GM19452 (cell line): ENCODE data around the gene CDH4.

Experiments
- ATAC-seq: cut with Tn5 transposase; IDR thresholded peaks from one replicate; pipeline ENCODE4 v1.9.1; 2021; ENCODE audit not compliant: unreplicated experiment

CDH4 gene

DNA sequence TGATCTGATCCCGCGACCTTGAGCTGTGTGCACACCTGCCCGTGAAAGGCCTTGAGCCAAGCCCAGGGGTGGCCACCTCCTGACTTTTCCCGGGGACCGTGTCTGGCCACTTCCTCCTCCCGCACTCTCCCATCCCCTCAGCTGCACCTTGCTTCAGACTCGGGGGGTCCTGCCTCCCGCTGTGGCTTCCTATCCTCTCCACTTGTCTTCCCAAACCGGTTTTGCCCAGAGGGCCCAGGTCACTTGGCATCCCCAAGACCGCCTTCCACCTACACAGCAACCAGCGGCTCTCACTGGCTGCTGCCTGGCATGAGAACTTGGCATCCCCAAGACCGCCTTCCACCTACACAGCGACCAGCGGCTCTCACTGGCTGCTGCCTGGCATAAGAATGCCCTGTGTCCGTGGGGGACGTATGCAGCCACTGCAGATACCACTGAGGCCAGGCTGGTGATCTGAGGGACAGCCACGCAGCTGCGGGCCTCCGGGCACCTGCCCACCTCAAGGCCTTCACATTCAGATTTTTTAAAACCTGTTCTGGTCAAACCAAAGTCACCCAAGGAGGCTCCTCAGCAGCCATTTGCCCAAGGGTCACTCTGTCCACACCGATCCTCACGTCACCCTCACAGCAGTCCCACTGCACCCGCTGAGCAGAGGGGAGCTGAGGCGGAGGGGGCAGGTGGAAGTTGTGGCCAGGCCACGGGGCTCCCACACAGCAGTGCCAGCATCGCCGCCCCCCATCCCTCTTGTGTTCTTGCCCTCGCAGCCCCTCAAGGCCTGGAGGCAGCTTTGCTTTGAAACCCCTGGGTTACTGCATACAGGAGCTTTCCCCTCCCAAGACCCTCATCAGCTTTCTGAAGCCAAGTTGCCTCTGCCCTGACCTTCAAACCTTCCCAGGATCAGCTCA, 568.1 kb downstream of the CDH4 start:
- ATAC-seq = no peak

DNA sequence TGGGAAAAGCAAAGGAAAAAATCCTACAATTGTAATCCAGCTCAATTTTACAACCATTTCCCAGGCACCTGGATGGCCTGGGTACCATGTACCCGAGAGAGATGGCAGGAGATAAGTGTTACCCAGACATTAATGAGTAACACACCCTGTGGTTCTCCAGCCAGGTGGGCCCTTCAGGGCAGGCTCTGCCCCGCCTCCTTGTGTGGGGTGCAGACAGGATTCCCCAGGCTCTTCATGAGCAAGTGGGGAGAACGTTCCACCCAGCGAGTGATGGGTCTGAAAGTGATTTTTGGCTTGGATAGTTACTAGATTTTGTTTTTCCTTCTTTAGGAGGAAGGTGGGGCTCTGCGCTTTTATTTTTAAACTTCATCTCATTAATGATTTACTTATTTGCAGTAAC, 569.7 kb downstream of the CDH4 start:
- no peak for ATAC-seq

DNA sequence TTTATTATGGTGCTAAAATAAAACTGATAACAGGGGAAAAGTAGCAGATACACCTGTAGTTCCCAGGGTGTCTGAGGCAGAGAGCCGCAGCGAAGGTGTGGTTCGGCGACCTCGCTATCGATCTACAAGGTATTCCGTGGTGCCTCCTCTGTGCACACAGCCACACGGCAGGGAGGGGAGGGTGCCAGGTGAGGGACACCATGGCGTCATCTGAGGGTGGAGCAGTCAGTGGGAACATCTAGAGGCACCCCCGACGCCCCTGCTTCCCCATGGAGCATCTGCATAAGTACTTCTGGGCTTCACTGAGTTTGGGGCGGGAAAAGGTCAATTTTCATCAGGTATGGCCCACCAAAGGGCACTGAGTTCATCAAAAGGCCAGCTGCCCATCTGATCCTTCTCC, 570.3 kb downstream of the CDH4 start:
- ATAC-seq = no peak

DNA sequence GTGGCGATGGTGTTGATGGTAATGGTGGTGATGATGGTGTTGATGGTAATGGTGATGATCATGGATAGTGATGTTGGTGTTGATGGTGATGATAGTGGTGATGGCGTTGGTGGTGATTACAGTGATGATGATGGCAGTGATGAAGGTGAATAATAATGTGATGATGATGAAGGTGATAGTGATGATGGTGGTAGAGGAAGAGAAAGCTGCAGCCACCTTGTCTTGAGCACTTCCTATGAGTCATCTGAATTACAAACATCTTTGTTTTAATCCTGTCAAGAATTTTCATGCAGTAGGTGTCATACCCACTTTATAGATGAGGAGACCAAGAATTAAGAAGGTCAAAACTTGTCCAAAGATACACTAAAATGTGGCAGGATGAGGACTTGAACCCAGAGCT, 571.2 kb downstream of the CDH4 start:
- ATAC-seq = no peak

DNA sequence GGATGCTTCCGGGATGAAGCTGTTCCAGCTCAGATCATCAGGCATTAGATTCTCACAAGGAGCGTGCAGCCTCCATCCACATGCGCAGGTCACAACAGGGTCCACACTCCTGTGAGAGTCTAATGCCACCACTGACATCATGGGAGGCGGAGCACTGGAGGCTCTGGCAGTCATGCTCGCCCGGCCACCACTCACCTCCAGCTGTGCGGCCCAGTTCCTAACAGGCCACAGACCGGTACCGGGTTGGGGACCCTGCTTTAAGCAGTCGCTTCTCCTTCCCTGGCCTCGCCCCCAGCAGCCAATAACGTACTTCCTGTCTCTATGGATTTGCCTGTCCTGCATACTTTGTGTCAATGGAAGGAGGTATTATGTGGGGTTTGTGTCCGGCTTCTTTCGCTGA, 576.8 kb downstream of the CDH4 start:
- no peak for ATAC-seq

DNA sequence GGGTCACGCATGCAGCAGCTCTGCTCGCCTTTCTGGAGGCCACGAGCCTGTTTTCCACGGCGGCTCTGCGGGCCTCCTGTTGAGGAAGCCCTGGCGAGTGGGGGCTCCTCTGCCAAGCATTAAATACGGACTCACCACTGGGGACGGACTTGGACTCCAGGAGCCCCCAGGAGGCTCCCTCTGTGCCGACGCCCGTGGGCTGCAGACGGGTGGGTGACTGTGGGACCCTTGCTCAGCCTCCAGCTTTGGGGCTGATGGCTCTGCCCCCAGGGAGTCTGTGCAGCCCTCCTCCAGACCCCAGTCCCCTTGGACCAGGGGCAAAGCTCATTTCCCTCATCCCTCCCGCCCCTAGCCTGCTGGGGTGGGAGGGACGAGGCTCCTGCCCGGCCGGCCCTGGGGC, 577.5 kb downstream of the CDH4 start:
- no peak for ATAC-seq

DNA sequence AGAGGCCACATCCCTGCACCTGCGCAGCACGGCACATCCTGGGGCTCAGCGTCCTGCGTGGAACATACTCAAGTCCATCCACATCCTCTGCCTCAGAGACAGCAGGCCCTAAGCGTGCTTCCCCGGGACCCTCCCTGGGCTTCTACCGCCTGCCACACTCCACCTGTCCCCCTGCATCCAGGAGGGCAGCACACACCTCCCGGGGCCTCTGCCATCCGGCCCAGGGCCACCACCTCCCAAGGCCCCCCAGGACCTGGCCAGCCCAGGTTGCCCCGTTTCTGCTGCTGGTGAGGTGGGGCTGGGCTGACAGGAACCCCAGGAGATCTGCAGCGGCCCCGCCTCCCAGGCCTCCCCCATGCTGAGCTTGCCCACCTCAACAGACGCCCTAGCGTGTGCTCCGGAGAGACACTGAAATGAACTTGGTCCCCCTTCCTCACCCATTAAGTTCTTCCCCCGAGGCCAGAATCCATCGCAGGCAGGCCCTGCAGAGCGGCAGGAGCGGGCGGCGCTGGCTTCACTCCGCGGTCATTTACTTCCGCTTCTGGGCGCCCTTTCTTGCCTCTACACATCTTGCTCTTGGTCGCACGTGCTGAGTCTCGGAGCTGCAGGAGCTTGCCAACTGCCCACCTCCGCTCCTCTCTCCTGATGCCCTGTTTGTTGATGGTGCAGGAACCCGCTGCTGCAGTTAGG, 578.3 kb downstream of the CDH4 start:
- ATAC-seq = no peak

DNA sequence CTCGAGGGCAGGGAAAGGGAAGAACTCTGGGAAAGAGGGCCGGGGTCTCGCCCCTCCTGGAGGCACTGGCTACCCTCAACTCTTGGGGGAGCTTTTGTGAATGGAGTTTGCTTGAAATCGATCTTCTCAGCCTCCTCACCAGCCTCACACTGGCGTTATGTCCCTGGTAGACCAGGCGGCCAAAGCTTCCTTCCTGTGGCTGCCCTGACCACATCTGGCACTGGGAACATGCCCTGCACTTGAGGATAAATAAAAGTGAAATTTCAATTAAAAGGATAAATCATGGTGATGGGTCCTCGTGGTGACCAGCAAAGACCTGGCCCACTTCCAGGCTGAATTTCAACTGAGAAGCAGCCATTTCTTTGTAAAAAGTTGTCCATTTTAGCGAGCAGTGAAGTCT, 578.9 kb downstream of the CDH4 start:
- no peak for ATAC-seq

DNA sequence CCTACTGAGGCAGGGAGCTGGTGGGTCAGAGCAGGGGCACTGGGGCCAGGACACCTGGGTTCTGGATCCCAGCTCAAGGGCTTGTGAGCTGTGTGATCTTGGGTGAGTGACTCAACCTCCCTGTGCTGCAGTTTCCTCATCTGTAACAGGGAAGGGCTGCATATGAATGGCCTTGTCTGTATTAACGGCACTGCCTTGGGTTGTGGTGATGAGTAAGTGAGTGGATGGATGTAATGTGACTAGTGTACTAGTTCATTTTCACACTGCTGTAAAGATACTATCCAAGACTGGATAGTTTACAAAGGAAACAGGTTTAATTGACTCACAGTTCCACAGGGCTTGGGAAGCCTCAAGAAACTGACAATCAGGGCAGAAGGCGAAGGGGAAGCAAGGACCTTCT, 580.1 kb downstream of the CDH4 start:
- no peak for ATAC-seq

DNA sequence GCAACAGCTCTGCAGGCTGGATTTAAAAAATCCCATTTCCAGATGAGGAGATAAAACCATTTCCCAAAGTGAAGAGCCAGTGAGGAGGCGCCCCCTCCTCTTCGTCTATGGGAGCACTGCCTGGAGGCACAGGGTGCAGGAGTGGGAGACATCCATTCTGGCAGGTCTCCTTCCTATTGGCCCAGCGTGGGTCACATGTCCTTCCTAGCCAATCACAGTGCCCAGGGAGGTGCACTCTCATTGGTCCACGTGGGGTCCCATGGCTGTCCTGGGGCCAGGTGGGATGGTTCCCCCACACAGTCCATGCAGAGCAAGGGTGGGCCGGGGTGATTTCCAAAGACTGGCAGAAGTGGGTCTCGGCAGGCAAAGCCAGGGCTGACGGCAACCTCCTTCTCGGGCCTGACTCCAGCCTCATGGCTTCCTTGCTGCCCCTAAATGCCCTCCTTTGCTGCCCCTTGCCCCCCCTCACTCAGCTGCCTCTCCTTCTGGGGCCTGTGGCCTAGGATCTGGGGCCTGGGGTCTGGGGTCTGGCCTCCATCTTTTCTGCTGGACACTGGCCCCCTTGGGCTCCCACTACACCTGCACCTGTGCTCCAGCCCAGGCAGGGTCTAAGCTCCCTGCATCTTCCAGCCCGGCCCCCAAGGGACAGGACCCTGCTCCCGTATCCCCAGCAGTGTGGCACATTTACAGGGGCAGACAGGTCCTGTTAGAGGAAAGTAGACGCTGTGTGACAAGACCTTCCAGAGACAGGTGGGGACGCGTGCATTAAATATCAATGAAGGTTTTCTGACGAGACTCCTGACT, 581.9 kb downstream of the CDH4 start:
- ATAC-seq = no peak

DNA sequence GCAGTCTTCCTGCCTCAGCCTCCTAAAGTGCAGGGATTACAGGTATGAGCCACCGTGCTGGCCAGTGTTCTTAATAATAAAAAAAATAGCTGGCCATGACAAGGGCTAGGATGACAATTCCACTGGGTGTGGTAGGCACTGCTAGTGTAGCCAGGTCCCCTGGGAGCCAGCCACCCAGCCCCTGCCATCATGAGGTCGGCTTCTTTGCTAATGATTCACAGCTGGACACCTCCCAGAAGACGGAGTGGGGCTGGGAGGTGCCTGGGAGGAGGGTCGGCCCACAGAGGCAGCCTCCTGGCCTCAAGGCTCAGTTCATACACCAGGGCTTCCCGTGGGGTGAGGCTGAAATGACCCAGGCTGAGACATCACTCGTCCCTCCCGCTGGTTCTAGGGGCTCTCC, 583.2 kb downstream of the CDH4 start:
- ATAC-seq = no peak

DNA sequence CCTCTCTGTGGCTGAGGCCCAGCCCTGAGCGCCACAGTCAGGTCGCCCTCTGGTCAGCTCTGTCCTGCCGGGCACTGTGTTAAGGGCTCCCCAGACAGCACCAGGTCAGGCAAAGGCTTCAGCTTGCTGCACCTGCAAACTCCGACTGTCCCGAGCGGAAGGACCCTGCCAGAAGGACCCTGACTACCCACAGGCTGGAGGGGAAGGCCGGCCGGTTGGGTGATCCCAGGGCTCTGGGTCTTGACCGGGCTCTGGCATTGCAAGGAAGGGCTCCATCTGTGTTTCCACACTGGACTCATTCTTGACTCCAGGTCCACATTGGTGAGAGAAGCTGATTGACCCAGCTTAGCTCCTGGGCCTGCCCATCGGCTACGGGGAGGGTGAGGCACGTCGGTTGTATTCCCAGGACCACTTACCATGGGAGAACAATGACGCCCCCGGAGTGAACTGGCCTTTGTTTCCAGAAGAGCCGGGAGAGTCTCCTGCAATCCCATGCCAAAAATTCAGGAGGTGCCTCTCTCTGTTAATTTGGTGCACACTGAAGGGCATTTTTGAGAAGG, 583.8 kb downstream of the CDH4 start:
- no peak for ATAC-seq

DNA sequence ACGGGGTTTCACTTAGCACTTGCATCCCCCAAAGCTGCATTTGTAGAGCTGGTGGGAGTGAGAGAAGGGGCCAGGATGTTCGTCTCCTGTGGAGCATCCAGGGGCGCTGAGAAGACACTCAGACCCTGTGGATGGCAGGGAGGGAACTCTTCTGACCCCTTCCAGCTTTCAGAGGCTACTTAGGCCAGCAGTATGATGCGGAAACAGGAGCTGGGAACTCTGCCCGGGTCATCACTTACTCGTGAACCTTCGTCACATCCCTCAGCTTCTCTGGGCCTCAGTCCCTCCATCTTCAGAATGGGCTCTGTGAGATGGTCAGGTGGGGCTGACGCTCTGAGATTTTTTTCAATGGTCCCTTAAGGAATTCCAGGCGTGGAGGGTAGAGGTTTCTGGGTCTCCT, 585.1 kb downstream of the CDH4 start:
- ATAC-seq = no peak

DNA sequence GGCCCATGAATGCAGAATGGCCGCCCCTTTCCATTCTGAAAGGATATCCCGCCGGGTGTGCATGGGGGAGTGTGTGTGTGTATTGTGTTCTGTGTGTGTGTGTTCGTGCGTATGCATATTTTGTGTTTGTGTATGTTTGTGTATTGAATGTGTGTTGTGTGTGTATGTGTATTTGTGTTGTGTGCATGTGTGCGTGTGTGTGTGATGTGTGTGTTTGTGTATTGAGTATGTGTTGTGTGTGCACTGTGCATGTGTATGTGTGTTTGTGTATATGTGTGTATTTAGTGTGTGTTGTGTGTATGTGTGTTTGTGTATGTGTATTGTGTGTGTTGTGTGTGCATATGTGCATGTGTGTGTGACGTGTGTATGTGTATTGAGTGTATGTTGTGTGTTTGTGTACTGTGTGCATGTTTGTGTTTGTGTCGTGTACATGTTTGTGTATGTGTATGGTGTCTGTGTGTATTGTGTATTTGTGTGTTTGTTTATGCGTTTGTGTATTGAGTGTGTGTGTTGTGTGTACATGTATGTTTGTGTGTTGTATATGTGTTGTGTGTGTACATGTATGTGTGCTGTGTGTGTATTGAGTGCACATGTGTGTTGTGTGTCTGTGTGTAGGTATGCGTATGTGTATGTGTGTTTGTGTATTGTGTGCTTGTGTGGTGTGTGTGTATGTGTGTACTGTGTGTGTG, 587.3 kb downstream of the CDH4 start:
- ATAC-seq = no peak

DNA sequence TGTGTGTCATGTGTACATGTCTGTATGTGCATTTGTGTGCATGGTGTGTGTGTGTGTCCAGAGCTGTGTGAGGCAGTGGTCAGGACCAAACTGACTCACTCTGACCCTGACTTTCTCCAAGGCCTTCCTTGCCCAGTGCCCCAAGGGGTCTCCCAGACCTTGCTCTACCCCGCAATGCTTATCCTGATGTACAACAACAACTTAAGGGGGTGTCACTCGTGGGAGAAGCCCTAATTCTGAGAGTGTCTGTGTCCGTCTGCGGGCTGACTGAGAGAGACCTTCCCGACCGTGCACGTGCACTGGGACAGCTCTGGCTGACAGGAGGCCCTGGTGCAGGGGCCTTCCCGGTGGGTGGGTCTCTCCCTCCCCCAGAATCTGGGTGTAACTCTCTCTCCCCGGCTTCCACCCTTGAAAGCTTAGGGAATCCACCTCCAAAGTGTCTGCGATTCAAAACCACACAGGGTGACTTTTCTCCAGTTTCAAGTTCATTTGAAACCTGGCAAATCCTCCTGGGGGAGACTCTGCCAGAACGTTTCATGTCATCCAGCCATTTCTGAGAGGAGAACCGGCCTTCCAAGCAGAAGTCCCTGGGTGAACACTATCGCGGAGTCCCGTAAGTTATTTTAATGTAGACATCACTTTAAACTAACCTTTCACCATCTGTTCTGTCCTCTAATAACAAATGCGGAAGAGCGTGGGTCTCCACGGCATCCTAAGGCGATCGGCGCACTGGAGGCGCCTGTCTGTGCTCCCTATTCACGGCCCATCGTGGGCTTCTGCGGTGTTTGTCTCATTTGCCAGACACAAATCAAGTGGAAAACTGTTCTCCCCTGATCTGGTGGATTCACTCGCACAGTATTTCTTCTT, 588.1 kb downstream of the CDH4 start:
- no peak for ATAC-seq

DNA sequence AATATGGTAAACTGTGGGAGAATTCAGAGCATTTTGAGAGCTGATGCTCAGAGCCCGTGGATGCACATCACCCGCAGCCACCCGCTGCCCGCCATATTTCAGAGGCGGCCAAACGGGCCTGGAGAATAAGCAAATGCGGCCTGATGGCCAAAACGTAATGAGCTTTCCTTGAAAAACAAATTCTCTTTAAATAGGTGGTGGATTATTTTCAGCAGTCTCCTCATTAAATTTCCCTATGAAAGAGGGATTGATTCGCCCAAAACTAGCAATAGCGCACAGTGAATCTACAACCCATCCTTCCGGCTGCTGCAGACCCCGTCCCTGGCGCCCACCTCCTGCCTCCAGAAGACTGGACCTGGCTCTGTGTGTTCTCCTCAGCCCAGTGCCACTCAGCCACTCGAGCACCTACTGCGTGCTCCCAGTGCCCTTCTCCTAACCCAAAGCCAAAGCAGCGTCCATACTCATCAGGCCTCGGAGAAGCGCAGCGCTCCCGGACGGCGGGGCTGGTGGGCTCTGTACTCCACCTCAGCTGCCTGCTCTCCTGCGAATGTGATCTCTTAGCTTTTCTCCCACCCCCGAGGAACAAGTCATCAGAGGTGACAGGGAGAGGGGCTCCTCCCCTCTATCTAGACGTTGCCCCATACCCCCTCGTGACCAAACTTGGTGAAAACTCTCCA, 588.9 kb downstream of the CDH4 start:
- ATAC-seq = no peak

DNA sequence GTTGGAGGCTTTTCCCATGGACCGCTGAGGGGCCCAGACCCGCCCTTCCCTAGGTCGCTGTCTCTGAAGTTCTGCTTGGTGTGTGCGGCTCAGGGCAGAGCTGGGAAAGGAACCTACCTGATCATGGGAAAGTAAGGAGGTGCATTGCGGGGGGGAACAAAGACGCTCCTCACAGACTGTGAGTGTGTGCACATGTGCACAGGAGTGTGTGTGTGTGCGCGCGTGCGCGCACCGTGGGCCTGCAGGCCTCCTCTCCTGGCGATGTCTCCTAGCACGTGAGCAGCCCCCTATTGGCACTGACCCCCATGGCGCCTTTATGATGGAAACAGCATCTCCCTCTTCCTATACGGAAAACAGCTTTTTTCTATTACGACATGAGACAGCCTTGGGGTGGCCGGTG, 589.5 kb downstream of the CDH4 start:
- ATAC-seq = no peak

DNA sequence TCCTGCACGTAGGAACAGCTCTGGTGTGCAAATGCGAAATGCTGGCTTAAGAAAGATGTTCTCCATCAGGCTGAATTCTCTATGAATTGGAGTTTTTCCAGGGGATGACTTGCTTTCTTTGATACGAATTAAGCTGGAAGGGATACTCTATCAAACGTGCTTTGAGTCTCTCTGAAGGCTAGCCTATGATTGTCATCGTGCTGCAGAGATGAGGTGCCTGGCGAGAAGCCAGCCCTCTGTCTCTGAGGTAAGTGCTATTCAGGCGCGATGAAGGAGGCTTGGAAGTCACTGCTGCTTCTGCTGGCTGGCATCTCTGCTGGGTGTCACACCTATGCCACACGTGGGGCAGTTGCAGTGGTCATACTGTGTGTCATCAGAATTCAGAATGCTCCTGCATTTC, 589.9 kb downstream of the CDH4 start:
- no peak for ATAC-seq

DNA sequence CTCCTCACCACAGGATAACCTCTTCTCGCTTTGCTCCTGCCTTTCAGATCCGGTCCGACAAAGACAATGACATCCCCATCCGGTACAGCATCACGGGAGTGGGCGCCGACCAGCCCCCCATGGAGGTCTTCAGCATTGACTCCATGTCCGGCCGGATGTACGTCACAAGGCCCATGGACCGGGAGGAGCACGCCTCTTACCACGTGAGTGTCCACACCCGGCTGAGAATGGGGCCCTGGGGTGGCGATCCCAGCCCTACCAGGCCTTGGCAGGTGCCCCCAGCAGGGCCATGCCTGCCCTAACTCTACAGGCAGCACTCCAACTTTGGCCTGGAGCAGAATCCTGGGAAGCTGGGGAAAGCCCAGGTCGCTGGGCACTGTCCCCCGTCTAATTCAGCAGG, 592.6 kb downstream of the CDH4 start:
- no peak for ATAC-seq
